ENCODE data around the gene ATP13A3.
A peak's percentile ranks its signal among the peaks of the same experiment; 100 is the strongest.

Gene ATP13A3

DNA sequence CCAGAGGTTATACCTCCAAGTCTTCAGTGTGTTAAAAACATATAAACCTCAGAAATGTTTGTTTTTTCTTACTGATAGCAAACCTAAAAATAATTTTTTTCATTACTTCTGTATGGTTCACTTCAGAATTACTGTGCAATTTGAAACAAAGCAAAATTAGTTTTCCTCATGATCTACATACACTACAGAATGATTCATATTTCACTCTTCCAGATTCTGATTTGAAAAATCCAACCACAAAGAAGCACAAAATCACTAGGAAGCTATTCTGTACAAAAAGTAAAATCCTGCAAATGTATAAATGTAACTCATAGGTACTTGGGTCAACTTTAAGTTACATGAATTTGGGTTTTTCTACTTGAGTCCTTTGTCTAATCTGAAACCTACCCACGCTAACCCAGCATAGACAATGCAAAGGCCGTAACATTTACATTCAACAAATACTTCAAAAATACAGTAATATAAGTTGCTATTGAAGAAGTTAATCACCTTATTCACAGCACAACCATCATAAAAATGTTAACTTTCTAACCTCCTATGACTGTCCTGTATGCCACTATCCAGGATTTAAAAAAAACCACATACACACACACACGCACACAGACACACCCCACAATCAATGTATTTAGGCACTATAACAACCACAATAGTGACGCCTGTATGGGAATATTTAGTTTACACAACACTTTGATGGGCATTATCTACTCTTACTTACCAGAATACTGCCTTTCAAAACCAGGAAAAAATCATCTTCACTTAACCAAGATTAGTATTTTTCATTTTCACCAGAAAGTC is 11.5 kb downstream of the ATP13A3 start:
- no peak for DNase-seq

DNA sequence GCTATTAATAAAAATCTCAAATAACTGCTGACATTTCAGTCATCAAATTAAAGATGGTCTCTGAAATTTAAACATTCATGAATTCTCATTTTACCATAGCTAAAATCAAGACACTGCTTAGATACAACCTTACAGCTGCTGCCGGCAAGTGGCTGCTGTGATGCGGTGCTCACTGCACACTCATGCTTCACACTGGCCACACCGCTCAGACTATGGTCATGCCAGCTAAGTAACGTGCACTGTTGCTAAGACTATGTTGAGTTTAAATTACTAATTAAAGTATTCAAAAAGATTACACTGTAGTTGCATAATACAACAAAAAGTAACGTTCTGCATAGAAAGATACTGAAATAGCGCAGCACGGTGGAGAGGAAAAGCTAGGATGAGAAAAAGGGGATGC is 12.1 kb downstream of the ATP13A3 start:
- no peak for DNase-seq

DNA sequence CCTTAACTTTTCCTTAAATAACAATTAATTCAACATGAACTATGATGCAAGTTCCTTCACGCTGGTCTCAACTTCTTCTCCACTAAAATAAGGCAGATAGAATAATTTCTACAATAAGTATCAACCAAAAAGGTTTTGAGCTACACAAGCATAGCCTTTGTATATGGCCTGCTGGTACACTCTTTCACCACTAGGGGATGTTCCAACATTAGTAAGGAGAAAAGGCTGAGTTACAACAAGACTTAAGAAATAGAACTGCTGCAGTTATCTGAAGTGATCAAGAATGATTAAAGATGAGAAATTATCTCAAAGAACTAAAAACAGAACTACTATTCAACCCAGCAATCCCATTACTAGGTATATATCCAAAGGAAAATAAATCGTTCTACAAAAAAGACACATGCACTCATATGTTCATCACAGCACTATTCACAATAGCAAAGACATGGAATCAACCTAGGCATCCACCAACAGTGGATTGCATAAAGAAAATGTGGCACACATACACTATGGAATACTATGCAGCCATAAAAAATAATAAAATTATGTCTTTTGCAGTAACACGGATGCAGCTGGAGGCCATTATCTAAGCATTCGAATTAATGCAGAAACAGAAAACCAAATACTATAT is 14.4 kb downstream of the ATP13A3 start:
- DNase-seq, result peak; percentile 66

DNA sequence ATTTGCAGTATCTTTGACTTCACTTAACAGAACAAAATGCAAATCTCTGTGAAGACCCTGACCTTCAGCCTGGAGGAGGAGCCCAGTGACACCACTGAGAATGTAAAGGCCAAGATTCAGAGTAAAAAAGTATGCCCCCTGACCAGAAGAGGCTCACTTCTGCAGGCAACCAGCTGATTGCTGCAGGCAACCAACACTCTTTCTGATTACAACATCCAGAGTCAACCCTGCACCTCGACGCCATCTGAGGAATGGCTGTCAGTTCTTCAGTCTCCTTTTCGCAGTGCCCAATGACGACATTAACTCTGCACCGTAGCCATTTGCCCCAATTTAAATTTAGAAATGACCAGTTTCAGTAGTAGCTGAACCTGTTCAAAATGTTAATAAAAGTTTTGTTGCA is 14.9 kb downstream of the ATP13A3 start:
- DNase-seq, result no peak

DNA sequence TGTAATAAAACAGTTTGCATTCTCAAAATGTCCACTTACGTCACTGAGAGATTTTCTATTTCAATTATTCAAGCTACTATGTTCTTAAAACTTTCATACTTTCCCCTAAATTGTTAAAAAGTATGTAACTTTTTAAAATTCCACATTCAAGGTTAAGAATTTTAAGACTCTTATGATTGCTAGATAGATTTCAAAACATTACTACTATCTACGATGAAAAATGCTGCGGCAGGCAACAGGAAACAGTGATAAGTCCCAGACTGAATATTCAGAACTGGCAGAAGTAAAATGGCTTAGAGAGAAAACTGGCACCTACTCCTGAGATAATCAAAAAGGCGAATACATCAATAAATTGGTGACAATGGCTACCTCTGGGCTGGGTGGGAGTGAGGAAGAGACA is 16.2 kb downstream of the ATP13A3 start:
- DNase-seq, result no peak

DNA sequence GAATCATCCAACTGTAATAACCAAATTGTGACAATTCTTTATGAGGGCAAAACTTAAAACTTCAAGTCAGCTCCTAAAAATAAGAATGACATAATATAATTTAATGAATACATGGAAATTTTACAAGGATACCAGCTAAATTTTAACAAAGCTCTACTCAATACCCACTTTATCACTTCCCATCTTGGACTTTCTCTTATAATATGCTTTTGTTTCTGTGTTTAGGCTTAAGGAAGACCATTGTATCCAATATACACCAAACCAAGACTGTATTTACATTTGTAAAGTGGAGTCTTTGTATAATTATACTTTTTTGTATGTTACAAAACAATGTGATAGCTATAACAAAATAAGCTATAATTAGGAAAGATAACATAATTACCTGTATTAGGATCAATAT is 16.8 kb downstream of the ATP13A3 start:
- no peak for DNase-seq

DNA sequence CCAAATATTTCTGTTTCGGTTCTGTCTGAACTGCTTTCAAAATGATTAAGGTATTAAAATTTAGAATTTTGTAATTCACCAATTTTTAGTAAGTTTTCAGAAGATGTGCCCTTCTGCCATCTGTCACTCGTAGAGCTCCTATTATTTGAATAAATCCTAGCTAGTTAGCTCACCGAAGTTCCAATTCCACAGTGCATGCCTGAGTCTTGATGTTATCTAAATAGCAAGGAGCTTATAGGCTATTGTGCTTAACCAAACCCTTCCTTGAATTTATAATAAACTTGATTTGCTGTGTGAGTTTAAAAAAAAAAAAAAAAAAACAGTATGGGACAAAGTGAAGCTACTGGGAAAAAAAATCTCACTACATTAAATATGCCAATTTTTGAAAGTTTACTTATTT is 18.7 kb downstream of the ATP13A3 start:
- DNase-seq, result no peak

DNA sequence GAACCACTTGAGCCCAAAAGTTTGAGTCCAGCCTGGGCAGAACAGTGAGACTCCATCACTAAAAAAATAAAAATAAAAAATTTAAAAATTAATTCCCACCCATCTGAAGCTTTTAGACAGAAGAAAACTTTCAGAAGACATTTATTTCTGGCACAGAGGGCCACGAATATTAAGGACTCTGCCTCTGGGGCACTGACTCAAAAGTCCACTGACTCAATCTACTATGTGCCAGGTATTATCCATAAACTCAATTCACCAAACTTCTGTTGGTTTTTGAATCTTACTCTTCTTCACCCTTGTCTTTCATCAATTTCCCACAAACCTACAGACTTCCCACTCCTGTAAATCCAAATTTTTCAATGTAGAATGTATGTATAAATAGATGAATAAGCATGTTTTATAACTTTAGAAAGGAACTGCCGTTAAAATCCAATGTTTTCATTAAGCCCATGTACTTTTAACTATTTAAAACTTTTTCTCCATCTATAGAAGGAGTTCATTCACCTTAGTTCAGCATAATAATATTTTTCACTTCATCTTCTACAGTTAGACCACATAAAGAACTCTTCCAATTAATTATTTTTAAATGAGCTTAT is 19.9 kb downstream of the ATP13A3 start:
- DNase-seq, result no peak

DNA sequence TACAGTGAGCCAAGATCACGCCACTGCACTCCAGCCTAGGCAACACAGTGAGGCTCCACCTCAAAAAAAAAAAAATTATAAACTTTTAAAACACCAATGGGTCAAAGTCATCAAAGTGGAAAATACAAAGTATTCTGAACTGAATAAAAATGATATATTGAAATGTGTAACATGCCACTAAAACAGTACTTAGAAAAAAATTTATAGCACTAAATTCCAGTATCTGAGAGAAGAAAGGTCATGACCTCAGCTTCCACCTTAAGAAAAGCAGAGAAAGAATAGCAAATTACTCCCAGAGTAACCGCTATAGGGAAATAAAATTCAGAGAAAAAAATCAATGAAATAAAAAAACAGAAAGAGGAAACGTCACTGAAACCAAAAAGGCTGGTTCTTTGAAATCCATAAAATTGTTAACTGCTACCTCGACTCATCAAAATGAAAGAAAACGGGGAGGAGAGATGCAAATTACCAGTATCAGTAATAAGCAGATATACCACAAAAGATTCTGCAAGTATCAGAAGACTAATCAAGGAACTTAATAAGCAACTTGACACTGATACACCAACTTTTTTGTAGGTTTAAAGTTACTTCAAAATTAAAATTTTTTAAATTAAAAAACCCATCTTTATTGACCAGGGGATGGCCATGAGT is 20.8 kb downstream of the ATP13A3 start:
- DNase-seq, result no peak

DNA sequence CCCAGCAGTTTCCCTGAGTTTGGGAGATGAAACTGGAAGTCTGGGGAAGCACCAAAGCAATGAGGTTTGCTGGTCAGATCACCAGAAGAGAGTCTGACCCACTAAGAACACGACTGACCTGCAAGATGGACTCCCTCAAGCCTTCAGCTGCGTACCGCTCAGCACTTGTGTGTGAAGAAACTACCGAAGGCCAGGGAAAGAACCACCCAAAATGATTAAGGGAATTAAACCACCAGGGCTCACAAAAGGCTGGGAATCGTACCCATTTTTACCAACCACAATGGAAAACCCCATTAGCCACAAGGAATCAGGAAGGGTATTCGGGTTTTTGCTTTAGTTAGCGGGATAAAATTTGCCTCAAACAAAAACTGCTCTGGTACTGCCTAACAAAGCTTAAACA is 21.6 kb downstream of the ATP13A3 start:
- DNase-seq, result no peak

DNA sequence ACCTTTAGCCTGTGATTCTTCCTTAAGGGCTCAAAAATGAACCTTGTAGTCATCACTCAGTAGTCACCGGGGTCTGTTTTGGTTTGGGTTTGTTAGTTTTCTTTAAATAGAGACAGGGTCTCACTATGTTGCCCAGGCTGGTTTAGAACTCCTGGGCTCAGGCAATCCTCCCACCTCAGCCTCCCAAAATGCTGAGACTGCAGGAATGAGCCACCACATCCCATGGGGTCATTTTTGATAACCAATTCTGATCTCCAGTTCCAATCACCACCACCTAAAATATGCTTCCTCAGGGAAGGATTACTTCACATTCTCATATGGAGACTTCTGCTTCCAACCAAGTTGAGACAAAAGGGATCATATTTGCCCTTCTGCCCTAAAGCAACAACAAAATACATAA is 22.1 kb downstream of the ATP13A3 start:
- no peak for DNase-seq

DNA sequence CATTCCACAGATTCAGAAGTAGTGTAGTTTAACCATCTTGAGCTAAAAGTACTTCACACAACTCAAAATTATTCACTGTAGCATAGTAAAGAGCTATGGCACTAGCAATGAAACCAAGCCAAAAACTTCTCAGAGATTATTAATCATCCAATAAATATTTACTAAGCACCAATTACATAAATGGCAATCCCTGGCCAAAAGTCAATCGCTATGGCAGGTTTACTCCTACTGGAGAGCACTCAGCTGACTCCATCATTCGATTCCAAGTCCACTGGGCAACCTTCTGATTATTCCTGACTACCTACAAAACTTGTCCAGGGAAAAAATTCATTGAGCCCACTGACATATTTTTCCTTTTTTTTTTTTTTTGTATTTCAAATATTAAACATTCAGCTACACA is 23.9 kb downstream of the ATP13A3 start:
- no peak for DNase-seq

DNA sequence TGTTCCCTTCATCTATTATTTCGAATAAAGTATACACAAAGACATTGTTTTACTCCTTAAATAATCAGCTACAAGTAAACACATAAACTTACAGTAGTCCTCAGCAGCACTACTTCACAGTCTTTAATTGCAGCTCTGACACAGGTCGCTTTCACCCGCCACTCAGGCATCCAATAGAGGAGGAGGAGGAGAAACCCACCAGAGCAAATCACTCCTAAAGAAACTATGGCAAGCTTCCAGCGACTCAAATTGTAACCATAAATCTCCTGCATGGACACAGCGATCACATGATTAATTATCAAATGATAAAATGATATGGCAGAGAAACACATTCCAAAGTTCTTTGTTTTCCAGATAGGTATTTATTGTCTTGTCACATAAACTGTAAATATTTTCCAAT is 26.2 kb downstream of the ATP13A3 start:
- DNase-seq, result no peak

DNA sequence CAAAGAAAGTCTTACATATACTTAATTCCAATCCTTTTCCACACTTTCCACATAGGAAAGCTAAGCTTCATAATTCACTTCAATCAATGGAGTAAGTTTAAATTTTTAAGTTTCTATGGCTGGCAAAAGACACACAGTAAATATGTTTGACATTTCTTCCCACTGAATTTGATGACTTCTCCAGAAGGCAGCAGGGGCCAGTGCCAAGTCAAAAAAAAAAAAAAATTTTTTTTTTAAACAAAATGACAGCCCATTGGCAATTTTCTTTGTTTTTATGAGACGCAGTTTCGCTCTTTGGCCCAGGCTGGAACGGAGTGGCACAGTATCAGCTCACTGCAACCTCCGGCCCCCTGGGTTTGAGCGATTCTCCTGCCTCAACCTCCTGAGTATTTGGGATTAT is 28.7 kb downstream of the ATP13A3 start:
- no peak for DNase-seq

DNA sequence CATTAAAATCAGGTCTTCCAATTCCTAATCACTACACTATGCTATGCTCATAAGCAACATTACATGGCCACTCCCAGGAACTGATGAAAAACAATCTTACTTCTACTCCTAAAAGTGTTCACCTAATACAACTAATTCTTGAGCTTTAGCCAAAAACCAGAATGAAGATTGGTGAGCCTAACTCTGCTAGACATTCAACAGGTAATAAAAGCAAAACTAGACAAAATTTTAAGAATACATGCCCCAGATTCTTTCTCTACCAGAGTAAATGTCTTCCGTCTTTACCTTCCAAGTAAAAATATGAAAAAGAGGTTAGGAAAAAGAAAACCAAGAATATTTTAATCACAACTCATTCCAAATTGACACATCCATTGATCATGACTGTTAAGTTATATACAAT is 31.3 kb downstream of the ATP13A3 start:
- DNase-seq, result no peak

DNA sequence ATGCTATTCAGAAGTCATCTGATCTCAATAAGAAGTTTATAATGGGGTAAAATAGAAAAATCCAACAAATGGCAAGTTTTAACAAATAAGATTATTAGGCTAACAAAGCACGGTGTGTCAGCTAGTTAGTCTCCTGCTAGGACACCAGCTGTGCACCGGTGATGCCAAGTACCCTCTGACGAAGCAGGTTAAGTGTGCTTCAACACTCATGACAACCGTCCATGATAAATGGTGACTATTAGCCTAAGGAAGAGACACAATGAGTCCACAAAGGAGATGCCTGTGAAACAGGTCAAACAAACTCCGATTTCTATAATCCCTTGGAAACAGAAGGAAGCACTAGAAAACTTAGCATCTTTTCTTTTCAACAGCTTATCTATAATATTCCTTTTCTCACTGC is 36.5 kb downstream of the ATP13A3 start:
- DNase-seq, result peak; percentile 82

DNA sequence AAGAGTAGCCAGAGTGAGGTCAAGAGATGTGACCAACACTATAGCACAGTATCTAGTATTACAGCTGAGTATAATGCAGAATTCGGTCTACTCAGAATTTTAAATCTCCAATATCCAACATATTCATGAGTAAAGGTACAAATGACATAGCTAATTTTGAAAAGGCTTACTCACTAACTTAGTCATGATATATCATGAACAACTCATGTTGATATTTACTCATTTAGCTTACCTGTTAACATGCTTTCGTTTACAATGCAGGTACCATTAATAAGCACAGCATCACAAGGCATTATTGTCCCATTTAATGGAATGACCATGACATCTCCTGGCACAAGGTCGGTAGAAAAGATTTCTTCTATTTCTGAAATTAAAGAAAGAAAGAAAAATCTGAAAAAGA is 36.9 kb downstream of the ATP13A3 start:
- no peak for DNase-seq

DNA sequence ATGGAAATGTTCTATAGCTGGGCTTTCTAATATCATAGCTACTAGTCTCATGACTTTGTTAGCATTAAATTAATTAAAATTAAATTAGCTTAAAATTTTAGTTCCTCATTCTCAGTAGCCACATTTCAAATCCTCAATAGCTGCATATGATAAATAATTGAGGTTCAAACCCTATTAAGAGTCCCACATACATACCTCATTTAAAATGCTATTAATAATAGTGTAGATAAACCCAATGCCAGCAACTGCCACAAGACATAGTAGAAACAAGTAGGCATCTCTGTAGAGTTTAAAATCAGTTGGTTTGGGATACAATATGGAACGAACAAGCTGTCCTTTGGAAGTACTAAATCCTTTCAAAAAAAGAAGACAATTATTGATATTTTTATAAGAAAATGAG is 39.1 kb downstream of the ATP13A3 start:
- DNase-seq, result no peak

DNA sequence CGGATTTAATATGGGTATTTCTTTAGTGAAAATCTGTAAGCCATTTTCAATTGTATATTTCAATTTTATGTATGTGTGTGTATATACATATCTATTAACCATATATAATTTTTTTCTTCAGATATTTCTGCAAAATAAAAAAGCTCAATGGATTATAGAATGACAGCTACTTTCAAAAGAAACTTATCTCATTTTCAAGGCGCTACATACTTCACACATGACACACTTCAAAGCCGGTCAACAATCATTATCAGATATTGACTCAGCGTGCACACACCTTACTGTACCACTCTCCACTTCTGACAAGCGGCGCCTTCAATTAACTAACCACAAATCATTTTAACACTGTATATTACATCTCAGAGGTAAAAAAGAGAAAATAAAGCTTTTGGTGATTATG is 39.6 kb downstream of the ATP13A3 start:
- no peak for DNase-seq

DNA sequence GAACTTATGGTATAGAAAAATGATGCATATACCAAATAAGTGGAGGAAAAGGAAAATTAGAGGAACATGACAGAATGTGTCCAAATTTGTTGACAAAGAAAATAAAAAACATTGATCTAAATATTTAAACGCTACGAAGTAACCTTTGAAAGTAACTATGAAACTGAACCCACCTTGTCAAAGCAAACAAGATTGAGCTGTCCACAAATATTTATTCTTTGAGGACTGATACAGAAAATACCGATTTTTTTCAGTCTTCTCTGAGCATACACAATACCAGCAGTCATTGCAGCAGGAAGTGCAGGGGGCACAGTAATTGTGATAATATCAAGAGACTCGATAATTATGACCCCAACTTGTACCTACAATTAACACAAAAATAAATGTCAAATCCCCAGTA is 40.0 kb downstream of the ATP13A3 start:
- DNase-seq, result no peak

DNA sequence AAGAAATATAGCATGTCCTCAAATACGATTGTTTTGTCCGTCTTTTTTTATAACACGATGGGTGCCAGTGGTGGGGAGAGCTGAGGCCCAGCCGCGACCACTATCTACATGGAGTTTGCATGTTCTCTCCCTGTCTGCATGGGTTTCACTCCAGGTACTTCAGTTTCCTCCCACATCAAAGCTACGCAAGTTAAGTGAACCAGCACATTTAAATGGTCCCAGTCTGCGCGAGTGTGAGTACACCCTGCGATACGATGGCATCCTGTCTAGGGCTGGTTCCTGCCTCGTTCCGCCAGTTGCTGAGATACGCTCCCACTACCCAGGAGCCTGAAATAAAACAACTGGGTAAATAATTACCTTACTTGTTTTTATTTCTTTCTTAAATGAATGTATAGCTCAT is 40.6 kb downstream of the ATP13A3 start:
- no peak for DNase-seq

DNA sequence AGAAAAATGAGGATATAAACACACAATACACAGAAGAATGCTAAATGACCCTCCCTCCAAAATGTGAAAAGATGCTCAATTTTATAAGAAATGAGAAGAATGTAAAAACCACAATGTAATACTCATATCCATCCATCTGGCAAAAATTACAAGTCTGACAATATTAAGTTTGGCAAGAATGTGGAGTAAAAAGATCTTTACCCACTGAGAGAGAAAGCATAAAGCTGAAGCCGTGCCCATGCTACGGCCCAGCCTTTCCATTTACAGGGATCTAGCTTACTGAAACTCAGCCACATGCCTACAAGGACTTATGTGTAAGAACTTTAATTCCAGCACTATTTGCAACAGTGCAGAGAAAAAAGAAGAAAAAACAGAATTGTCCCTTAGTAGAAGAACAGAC is 42.9 kb downstream of the ATP13A3 start:
- DNase-seq, result no peak

DNA sequence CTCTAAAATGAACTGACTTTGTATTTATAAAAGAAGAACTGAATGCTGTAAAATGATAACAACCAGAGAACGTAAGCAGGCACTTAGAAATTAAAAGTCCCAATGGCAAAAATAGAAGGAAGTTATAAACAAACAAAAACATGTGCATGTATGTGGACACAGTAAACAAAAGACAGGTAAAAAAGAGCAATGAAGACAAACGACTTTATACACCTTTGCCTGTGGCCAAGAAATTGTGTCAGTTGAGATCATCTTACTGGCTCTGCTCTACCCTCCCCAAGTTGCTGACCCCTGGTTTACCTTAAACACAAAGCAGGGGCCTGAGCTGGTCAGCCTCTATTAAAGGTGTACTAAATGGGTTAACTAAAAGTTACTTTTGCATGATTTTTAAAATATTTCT is 46.0 kb downstream of the ATP13A3 start:
- DNase-seq, result no peak
